Right lobe of liver (tissue), 6 donors: Measurements from ENCODE around the gene JUP. TPM values are rescaled to one million over a fixed set of nuclear protein-coding genes. Genes with fewer than 3 reads are reported as not detected.

Experiments used
- ATAC-seq, 4 donors: fragments of 200-7000 bp; cut with Tn5 transposase; one replicate each; pipeline ENCODE4 v1.9.1; 2020; ENCODE audit warnings: mild to moderate bottlenecking in 4 of 4, moderate library complexity in 4 of 4
- DNase-seq, 3 donors: peaks; one replicate each; pipeline ENCODE4 v3.0.0-alpha.2; 2020
- H3K27ac ChIP-seq, 3 donors: fragments of 200-600 bp; one replicate each; pipeline ENCODE4 v1.8.0; 2022
- H3K27me3 ChIP-seq, 2 donors: fragments of 200-600 bp; one replicate each; pipeline ENCODE4 v1.8.0; 2022
- H3K36me3 ChIP-seq, 4 donors: fragments of 200-600 bp; sonication (generic) in 1 of 4; one replicate each; pipeline versions ENCODE4 v1.5.1 to v1.8.0; 2017 to 2022; ENCODE audit warnings: control low read depth in 1 of 4
- H3K4me1 ChIP-seq, 4 donors: fragments of 200-600 bp; sonication (generic) in 1 of 4; one replicate each; pipeline versions ENCODE4 v1.5.1 to v1.8.0; 2017 to 2022; ENCODE audit warnings: control low read depth in 1 of 4
- H3K4me3 ChIP-seq, 3 donors: fragments of 200-600 bp; one replicate each; pipeline ENCODE4 v1.8.0; 2022
- H3K9me3 ChIP-seq, 4 donors: fragments of 200-600 bp; sonication (generic) in 1 of 4; one replicate each; pipeline versions ENCODE4 v1.5.1 to v1.8.0; 2017 to 2022; ENCODE audit warnings: control low read depth in 1 of 4
- CTCF ChIP-seq, 4 donors: fragments of 200-600 bp in 3 of 4; fragments of 450-650 bp in 1 of 4; IDR thresholded peaks; one replicate each; pipeline versions ENCODE4 v1.5.1 to v1.8.0; 2016 to 2022; ENCODE audit warnings: antibody characterized with exemption in 4 of 4, mild to moderate bottlenecking in 2 of 4
- POLR2A ChIP-seq: fragments of 450-650 bp; IDR thresholded peaks from one replicate; pipeline ENCODE4 v1.6.1; 2017; ENCODE audit warnings: antibody characterized with exemption, mild to moderate bottlenecking
- WGBS: methylation state at CpG from one replicate; pipeline ENCODE4 v1.1.6; 2018; ENCODE audit warnings: low coverage, low lambda C conversion rate; ENCODE audit not compliant: insufficient coverage; ENCODE audit errors: missing lambda C conversion rate; 5-methylcytosine and 5-hydroxymethylcytosine counted together
- intact Hi-C, 2 donors: fragments of 100-400 bp; cut with DNase I; formaldehyde crosslinking; loops; one replicate each; pipeline versions ENCODE4 v1.11.2 to v1.14.1; 2022
- total RNA-seq, 6 experiments: library from RNA; depleted of rRNA in 2 of 6; stranded (reverse); fragments of >200 nt in 2 of 6; fragmentation: NEBNext Ultra II Directional in 3 of 6; extraction: Animal tissue kit (Norgen Biotek cat#: 25700) in 3 of 6; gene quantifications; one replicate each; pipeline versions ENCODE4 v1.1.0 to v1.2.4, GENCODE V29; 2016 to 2023
- donor health status: DM: no; HTN: yes; CAD: no.
- donor health status: DM: no; HTN: no; CAD: no.
- donor health status: DM: no; HTN: no; CAD: no.
- donor health status: DM: no; HTN: yes; CAD: no.
- donor health status: DM: no; HTN: yes; CAD: no.

JUP gene
- total RNA-seq, 6 experiments from 2014 or later, result 54.3 to 74.8 (median 65.7) TPM

DNA sequence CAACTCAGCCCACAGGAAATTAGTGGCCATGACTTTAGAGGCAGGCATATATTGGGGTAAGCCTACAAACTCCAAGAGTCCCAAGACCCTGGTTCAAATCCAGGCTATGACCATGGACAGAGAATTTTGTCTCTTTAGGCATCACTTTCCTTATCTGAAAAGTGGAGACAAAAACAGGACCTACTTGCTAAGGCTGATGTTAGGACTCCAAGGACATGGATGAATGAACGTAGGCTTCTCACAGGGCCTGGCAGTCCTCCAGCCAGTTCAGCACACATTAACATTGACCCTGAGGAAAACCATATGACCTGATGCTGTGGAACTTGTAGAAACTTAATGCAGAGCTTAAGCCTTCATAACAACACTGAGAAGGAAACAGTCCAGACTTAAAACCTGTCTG lies 27.7 kb upstream of the JUP start:
- no peaks in the 10 kb centered on the region for H3K9me3 ChIP-seq
- H3K27me3 ChIP-seq, result no peaks in the 10 kb centered on the region
- no peak overlapping the region for H3K4me3 ChIP-seq
- H3K36me3 ChIP-seq, result no peaks in the 10 kb centered on the region
- DNase-seq (no peak), ATAC-seq (no peak)
- no peak overlapping the region for H3K27ac ChIP-seq
- peaks cover 0 to 10% (median 2%) of the 10 kb centered on the region in 4 donors for H3K4me1 ChIP-seq
- intact Hi-C loops, result loop anchor here (10.0 kb wide), 2 partner anchors 71 to 141 kb away; no protein-coding TSS in a partner anchor
- WGBS, result 40% methylated on average over 1 of the region's 1 CpG
- no peak for TF ChIP-seq POLR2A
- no peak for TF ChIP-seq CTCF (IDR thresholded peaks at IDR 0.05)

DNA sequence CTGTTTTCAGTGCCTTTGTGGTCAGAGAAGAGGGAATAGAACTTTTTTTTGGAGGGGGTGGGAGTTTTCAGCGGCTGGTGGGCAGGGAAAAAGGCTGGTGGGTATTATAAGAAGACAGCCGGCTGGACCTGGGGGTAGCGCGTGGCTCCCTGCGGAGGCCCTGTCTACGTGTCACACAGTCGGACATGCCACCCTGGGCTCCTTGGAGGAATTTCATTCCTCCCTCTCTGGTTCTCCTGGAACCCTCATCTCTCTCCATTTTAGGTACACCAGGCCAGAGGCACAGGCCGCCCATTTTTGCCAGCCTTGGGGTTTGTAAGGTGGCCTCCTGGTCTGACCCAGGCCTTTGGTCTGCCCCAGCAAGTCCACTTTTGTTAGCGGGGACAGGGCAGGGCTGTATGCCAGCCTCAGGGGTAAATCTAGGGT lies 27.2 kb upstream of the JUP start:
- WGBS, result 80% methylated on average over 1 of the region's 9 CpGs
- no peaks in the 10 kb centered on the region for H3K36me3 ChIP-seq
- DNase-seq, result no peak
- no peak for ATAC-seq
- H3K27ac ChIP-seq, result no peak overlapping the region
- H3K4me3 ChIP-seq, result no peak overlapping the region
- no peak for TF ChIP-seq CTCF (IDR thresholded peaks at IDR 0.05)
- TF ChIP-seq POLR2A, result no peak
- intact Hi-C loops, result loop anchor here (10.0 kb wide), 2 partner anchors 71 to 141 kb away; no protein-coding TSS in a partner anchor
- no peaks in the 10 kb centered on the region for H3K27me3 ChIP-seq
- peaks cover 0 to 10% (median 2%) of the 10 kb centered on the region in 4 donors for H3K4me1 ChIP-seq
- H3K9me3 ChIP-seq, result no peaks in the 10 kb centered on the region

- TF ChIP-seq POLR2A, result no peak
- no peak for TF ChIP-seq CTCF (IDR thresholded peaks at IDR 0.05)
- intact Hi-C loops, result loop anchor here (10.0 kb wide), 2 partner anchors 72 to 142 kb away; no protein-coding TSS in a partner anchor
These were observed 26.7 kb upstream of the JUP start for GRCh38 chr17:41813152-41813680.

DNA sequence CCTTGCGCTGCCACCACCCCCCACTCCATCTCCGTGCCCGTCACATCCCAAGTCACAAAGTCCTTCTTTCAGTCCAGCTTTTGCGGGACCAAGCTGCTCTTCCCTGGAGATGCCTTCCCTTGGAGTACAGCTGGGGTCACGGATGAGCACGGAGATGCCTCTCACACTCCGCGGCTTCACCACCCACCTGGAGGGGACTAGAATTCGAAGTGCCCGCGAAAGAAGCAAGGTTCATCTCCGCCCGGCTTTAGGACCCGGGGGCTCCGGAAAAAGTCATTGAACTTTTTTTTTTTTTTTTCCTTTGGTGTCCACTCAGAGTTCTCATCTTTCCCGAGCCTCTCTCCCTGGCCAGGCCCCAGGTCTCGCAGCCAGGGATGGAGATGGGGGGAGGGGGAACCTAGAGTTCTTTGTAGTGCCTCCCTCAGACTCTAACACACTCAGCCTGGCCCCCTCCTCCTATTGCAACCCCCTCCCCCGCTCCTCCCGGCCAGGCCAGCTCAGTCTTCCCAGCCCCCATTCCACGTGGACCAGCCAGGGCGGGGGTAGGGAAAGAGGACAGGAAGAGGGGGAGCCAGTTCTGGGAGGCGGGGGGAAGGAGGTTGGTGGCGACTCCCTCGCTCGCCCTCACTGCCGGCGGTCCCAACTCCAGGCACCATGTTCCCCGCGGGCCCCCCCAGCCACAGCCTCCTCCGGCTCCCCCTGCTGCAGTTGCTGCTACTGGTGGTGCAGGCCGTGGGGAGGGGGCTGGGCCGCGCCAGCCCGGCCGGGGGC lies 26.1 kb upstream of the JUP start, which contains the start of gene FKBP10:
Gene FKBP10, plus strand, starts transcription at position 624 of the 771 bp plus-strand sequence. Its CDS starts 31 bp downstream, at position 655.
- TF ChIP-seq POLR2A, result no peak
- no peak for TF ChIP-seq CTCF (IDR thresholded peaks at IDR 0.05)
- ATAC-seq (peak; percentile 2 to 36 (median 16)), DNase-seq (peak in 2 of 3 donors; percentile 46 to 56)
- intact Hi-C loops, result loop anchor here (10.0 kb wide), 2 partner anchors 72 to 142 kb away; no protein-coding TSS in a partner anchor
- no peaks in the 10 kb centered on the region for H3K36me3 ChIP-seq
- no peaks in the 10 kb centered on the region for H3K9me3 ChIP-seq
- peaks cover 0 to 10% (median 2%) of the 10 kb centered on the region in 4 donors for H3K4me1 ChIP-seq
- 4% methylated on average over 18 of the region's 35 CpGs for WGBS
- H3K27ac ChIP-seq, result no peak within 1 kb of the TSS
- H3K4me3 ChIP-seq, result peak within 1 kb of the TSS; percentile 70 to 82 (median 80)
- no peaks in the 10 kb centered on the region for H3K27me3 ChIP-seq

More at GRCh38 chr17:41813152-41813680, 26.7 kb upstream of the JUP start:
- no peaks in the 10 kb centered on the region for H3K36me3 ChIP-seq
- DNase-seq (no peak), ATAC-seq (no peak)
- H3K27me3 ChIP-seq, result no peaks in the 10 kb centered on the region
- no peak overlapping the region for H3K27ac ChIP-seq
- peak overlapping the region; percentile 70 to 82 (median 80) for H3K4me3 ChIP-seq
- H3K4me1 ChIP-seq, result peaks cover 0 to 10% (median 2%) of the 10 kb centered on the region in 4 donors
- H3K9me3 ChIP-seq, result no peaks in the 10 kb centered on the region
- 39% methylated on average over 4 of the region's 12 CpGs for WGBS
